Stimulated activated CD8-positive, alpha-beta memory T cell treated with anti-CD3 and anti-CD28 coated beads, Interleukin-4, amount 100 ng/mL, for 4 hours (primary cell): ENCODE results near the gene TNC.

ENCODE experiments used
- DNase-seq, 2 donors: peaks; one replicate each; pipeline ENCODE4 v3.0.0-alpha.2; 2020; ENCODE audit warnings: low read depth in 2 of 2, low spot score in 1 of 2

TNC gene

GRCh38 chr9:114973216-114973615 is 144.7 kb downstream of the TNC start:
- no peak for DNase-seq

- no peak for DNase-seq
Measured at GRCh38 chr9:114972510-114973136, 145.3 kb downstream of the TNC start.
